GM19193 (cell line): Measurements from ENCODE around the gene EPHA10.

Experiments
- POLR2A ChIP-seq: IDR thresholded peaks from 4 replicates; pipeline ENCODE4 v1.6.1; 2011; ENCODE audit not compliant: insufficient read depth, insufficient read length; ENCODE audit errors: extremely low read depth

EPHA10 gene

DNA sequence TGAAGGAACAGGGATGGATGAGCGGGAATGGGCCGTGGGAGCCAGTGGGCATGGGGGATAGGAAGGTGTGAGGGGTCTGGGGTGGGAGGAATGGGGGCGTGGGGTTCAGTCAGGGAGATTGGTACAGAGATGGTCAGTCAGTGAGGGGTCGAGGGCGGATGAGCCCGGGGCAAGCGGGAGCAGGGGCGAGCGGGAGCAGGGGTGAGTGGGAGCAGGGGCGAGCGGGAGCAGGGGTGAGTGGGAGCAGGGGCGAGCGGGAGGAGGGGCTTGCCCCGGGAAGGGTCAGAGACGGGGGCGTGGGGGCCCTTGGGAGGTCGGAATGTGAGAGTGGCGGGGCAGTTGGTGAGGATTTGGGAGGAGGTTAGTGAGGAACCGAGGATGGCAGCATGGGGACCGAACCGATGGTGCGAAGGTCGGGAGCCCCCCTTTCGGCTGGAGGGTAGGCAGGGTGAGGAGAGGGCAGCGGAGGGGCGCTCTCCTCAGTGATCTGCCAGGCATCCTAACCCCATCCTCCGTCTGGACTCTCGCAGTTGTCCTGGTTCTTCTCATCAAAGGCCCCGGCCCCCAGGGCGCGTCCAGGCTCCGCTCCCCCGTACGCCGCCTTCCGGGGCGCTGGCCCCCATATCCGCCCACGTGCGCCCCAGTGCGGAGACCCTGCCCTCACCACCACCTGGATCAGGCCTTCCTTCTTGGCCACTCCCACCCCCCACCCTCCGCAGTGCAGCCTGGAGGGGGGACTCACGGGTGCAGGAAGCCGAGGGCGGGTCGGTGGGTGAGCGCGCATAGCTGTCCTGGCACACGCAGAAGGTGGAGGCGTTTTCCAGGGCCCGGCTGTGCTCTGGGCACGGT lies 11.2 kb downstream of the EPHA10 start:
- no peak for TF ChIP-seq POLR2A

DNA sequence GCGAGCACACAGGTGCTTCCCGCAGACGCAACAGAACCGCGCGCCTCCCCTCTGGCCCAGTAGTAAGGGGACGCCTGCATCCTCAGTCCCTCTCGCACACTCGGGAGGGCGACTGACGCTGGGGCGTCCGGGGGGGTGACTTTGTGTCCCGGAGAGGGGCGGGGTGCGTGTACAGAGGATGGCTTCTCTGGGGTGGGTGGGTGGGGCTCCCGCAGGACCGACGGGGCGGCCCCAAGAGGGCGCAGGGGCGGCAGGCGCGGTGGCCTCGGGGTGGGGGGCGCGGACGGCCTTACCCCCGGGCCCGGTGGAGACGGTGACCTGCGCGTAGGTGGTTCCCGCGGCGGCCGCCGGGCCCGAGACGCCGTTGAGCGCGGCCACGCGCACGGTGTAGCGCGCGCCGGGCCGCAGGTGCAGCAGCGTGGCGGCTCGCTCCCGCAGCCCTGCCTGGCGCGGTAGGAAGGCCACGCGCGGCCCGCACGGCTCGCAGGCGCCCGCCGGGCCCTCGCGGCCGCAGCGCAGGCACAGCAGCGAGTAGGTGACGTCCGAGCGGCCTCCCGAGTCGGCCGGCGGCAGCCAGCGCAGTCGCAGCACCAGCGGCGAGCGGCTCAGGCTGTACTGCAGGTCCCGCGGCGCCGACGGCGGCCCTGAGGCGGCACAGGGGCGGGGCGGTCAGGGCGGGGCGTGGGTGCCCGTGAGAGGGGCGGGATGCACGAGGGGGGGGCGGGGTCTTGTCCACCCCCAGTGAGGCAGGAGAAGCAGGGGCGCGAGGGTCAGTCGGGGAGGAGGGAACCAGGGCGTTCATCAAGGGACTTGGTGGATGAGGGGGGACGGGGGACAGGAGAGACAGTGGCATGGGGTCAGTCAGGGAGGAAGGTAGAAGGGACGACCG lies 12.1 kb downstream of the EPHA10 start:
- no peak for TF ChIP-seq POLR2A

DNA sequence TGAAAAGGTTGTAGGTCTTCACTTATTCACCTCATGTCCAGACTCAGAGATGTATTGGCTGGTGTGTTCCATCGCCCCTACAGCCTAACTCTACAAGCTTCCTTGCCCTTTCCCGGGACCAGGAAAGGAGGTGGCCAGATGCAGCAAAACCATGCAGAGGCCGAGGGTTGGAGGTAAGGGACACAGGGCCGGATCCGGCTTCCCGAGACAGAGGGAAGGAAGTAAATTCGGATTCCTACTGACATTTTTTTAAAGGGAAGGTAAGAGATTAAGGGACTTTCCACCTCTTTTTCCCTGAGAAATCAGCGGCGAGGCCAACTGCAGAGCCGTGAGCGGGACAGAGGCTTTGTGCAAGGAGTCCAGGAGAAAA lies 12.7 kb downstream of the EPHA10 start:
- TF ChIP-seq POLR2A: no peak

DNA sequence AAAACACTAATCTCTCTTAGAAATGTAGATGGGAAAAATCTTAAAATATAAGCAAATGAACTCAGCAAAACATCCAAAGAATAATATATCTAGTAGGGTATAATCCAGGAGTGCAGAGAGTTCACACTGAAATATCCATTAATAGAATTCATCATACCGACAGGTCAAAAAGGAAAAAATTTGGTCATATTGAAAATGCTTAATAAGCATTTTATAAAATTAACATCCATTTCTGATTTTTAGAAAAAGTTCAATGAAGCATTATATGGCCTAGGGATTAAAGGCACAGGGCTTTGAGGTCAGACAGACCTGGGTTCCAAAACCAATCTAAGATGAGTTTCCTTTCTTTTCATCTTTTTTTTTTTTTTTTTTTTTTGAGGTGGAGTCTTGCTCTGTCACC lies 16.4 kb downstream of the EPHA10 start:
- TF ChIP-seq POLR2A: no peak

DNA sequence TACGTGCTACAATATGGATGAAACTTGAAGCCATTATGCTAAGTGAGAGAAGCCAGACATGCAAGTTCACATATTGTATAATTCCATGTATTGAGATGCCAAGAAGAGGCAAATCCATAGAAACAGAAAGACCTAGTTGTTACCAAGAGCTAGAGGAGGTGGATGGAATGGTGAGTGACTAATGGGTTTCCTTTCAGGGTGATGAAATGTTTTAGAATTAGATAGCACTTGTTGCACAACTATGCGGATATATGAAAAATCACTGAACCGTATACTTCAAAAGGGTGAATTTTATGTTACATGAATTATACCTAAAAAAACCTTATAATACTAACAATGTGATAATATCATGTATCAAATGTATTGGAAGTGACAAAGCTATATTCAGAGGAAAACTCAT lies 18.1 kb downstream of the EPHA10 start:
- no peak for TF ChIP-seq POLR2A

DNA sequence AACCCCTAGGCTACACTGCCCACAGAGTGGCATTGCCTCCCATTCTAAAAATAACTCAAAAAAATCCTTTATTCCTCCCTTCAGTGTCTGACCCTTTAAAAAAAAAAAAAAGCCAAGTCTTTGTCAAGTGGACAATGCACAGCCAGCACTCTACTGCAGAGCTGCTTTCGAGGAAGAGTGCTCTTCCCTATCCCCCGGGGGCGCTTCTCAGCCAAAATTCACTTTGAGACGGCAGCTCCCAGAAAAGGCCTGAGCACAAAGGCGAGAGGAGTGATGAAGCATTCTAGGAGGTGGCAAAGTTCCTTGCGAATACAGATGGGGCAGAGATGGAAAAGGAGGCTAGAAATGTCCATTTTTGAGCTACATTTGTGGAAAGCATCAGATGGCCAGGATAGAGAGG lies 23.3 kb downstream of the EPHA10 start:
- no peak for TF ChIP-seq POLR2A

DNA sequence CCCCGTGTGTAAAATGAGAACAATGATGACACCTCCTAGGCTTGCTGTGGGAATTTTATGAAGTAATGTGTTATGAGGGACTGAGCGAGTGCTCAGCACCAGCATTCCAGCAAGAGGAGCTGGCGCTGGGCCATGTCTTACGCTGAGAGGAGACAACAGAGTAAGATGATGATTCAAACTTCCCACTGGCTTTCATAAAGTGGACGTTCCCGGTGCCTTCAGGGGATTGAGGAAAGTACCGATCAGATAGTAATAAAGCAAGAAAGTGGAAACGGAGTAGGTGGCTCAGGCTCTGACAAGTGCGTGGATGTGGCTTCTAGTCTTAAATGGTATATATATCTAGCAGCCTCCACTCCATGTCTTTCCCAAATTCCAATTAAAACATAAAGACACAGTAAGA lies 23.8 kb downstream of the EPHA10 start:
- TF ChIP-seq POLR2A: no peak

DNA sequence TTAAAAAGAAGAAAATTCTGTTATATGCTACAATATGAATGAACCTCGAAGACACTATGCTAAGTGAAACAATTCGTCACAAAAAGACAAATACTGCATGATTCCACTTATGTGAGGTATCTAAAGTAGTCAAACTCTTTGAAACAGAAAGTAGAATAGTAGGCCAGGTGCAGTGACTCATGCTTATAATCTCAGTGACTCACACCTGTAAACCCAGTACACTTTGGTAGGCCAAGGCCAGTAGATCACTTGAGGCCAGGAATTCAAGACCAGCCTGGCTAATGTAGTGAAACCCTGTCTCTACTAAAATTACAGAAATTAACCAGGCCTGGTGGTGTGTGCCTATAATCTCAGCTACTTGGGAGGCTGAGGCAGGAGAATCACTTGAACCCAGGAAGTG lies 25.7 kb downstream of the EPHA10 start:
- no peak for TF ChIP-seq POLR2A

DNA sequence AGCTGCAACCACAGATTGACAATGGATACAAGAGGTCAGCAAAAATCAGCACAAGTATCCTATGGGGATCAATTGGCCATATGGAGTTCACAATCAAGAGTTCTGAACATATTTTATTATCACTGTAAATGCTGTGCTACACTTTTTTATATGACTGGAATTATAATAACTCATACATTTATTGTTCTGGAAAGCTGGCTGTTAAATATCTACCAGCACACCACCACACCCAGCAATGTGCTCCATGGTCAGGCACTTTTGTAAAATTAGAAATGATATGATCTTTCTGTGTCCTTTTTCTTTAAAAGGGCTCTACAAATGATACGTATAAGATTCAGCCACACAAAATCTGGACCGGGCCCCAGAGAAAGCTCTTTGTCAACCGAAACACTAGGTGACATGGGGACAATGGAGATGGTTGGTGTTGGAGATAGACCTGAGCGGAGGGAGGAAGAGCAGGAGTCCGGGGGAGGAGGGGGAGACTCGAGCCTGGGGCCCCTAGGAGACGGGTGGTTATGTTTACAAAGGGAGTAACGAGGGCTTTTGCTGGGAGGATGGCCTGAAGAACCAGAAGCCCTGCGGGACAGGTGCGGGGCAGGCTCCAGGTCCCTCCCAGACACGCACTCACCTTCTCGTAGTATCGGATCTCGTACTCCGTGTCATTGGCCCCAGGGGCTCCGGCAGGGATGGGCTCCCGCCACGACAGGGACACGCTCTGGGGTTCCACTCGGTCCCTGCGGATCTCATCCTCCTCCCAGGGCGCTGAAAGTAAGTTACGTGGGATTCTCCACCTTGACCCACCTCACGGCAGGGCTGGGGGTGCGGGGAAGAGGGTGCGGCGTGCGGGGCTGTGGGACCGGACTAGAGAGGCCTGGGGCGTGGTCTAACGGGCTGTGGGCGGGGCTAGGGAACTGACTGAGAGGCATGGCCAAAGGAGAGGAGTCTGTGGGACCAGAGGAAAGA lies 30.0 kb downstream of the EPHA10 start:
- no peak for TF ChIP-seq POLR2A

DNA sequence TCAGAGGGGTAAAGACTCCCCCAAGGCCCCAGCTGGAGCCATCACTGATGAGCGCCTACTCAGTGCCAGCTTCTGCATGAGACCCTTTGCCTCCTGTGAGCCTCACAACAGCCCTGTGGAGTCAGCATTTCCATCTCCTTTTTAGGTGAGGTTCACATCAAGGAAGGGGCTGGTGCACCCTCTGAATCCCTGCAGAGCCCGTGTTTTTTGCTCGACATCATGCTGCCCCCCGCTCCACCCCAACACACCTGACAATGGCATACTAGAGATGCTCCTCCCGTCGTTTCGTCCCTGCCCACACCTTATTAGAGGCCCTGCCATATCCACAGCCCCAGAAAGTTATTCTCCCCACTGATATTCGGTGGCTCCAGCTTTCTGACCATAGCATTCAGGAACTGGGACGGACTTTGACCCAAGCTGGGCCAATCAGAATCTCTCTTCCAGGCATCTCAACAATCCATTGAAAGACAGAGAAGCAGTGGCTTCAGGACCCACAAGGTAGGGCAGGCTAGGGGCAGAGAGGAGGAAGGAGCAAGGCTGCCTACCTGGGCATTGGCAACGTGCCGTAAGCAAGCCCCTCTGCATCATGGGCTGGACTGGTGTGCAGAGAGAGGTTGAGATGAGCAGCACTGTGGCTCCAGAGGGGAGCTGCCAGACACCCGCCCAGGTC lies 32.7 kb downstream of the EPHA10 start:
- TF ChIP-seq POLR2A: no peak

DNA sequence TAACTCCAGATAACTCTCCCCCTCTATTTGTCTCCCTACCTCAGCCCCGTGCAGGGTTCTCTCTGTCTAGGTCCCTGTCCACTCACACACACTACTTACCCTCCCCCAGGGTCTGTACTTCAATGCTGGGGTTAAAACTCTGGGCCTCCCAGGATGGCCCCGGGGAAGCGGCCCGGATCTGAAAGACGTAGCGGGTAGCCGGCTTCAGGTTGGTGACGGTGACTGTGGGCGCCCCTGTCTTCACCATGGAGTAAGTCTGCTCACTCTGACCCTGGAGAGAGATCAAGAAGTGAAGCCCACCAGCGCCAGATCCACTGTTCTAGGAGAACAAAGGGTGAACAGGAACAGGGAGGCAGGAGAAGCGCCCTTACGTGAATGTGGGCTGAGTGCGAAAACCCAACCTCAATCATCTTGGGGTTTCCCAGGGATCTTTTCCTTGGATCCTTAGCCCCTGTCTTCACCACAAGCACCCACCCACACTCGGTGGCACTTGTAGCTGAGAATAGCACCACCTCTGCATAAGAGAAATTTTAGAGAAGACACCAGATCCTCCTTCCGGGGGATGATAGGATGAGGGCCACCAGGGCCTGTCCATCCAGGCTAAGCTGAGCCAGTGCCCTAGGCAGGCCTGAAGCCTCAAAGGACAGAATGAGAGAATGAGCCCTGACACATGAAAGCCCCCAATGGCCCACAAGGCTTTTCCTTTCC lies 33.5 kb downstream of the EPHA10 start:
- TF ChIP-seq POLR2A: no peak

DNA sequence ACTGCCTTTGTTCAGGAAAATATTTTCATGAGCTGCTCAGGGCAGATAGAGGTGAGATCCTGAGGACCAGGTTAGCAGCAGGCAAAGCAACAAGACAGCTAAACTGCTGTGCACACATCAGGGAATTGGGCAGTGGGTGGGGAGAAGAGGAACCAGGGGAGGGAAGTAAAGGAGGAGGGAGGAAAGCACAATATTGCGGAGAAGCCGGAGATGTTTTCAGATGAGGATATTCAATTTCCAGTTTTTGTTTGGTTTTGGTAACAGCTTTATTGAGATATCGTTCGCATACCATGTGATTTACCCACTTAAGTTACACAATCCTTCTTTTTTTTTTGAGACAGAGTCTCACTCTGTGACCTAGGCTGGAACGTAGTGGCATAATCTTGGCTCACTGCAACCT lies 34.5 kb downstream of the EPHA10 start:
- TF ChIP-seq POLR2A: no peak

DNA sequence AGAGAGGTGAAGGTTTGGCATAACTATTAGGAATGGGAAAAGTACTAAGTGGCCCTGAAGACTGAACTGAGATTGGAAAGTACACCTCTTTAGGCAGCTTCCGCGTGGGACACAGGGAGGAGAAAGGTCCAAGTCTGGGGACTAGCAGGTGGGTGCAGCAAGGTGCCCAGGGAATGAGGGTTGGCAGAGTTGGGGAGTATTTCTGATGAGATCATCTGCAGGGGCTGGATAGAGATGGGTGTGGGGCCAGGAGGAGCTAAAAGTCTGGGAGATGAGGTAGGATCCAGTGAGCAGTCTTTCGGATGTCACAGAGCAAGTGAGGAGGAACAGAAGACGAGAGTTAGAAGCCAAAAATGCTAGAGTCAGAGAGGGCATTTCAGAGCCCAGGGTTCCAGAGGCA lies 36.5 kb downstream of the EPHA10 start:
- no peak for TF ChIP-seq POLR2A

DNA sequence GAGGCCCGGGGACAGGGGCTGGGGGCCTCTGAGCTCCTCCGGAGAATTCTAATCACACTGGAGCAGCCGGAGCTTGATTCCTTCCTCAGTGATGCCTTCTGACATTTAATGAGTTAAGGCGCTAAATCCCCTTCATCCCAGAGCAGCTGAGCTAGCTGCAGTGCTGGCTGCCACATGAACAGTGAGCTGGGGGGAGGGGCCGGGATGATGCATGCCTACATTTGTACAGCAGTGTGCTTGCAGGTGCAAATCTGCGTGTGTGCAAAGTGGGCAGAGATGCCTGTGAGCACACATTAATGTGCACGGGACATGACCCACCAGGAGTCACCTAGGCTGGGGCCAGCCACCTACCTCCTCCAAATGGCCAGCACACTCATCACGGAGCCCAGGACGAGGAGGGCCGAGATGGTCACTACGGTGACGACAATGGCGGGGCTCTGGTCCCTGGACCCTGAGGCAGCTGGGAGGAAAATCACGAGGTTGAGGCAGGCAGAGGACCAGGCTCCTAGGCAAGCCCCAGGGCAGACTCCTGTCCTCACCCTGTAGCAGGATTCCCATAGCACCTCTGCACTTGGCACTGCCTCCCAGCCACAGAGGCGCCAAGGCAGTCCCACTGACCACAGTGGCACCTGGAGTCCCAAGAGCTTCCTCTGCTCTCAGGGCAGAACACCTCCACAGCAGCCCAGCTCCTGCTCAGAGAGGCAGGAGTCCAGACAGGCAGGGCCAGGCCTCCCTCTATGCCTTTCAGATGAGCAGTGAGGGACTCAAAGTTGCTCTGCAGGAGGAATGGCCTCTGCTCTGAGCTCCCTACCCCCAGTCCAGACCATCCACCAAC lies 38.0 kb downstream of the EPHA10 start:
- TF ChIP-seq POLR2A: no peak
